HG03064 (cell line): ENCODE results near the gene TRPM8.

ENCODE experiments used
- ATAC-seq: cut with Tn5 transposase; IDR thresholded peaks from one replicate; pipeline ENCODE4 v1.9.1; 2021; ENCODE audit warnings: low read depth; ENCODE audit not compliant: unreplicated experiment

Gene TRPM8

DNA sequence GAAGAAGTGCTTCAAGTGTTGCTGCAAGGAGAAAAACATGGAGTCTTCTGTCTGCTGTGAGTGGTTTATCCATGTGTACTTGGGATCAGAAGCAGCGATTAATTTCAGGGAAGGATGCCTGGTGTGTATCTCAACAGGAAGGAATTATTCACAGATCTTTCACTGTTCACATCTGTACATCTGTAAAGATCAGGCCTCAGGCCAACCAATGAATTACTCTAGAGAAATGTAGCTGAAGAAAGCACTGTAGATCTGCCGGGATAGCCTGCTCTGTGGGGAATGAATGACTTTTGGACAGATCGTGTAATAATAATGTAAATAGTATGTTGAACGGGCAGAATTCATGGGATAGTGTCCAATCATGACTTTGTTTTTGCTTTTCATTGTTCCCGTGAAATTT is 79.3 kb downstream of the TRPM8 start:
- ATAC-seq = no peak

DNA sequence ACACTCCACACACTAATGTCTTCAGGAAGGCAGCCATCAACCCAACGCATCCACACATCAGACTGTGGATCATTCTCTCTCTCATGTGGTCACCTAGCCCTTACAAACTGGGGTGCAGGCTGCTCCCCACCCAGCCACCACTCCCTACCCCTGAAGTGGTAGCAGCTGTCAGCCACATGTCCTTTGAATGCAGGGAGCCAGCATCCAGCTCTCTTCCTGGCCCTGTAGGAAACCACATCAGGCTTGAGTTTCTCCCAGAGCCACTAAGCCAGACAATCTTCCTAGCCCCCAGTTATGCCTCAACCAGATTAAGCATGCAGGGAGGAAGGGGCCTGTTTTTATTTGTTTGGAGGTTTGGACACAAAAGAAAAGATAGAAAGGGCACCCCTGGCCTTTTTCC is 80.5 kb downstream of the TRPM8 start:
- ATAC-seq = no peak

GRCh38 chr2:233999182-233999581 is 82.0 kb downstream of the TRPM8 start:
- no peak for ATAC-seq

DNA sequence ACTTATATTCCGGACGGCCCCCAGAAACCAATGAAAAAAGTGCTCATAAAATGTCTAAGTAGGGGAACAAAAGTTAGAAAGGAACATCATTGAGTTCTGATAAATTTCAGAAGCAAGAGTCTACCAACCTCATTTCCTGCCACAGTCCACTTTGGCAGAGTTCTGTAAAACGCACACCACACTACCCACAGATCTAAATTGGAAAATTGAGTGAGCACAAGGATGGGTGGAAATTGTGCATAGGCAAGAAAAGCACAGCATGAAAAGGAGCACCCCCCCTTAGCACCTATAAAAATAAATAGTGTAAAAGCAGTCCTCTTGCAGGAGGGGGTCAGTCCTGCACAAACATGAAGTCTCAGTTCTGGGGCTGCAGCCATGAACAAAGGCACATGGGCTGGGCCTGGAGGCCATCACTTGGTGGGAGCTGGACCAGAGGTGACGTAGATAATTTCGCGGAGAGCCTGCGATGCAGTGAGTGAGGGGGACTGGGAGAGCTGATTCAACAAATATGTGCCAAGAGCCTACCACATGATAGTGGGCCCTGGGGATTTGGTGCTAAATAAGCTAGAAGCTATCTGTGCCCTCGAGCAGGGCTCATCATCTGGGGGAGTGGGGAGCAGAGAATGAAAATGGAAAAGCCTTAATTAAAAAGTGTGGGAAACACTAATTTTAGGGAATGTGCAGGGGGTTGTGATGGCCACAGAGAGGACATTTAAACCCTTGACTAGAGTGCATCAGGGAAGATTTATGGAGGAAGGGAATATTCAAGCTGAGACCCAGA is 84.4 kb downstream of the TRPM8 start:
- ATAC-seq = no peak

GRCh38 chr2:234002281-234002680 is 85.1 kb downstream of the TRPM8 start:
- ATAC-seq = no peak

- no peak for ATAC-seq
Observed at GRCh38 chr2:234003972-234004617, 86.9 kb downstream of the TRPM8 start.

- no peak for ATAC-seq
Observed at GRCh38 chr2:234005126-234005525, 88.0 kb downstream of the TRPM8 start.

DNA sequence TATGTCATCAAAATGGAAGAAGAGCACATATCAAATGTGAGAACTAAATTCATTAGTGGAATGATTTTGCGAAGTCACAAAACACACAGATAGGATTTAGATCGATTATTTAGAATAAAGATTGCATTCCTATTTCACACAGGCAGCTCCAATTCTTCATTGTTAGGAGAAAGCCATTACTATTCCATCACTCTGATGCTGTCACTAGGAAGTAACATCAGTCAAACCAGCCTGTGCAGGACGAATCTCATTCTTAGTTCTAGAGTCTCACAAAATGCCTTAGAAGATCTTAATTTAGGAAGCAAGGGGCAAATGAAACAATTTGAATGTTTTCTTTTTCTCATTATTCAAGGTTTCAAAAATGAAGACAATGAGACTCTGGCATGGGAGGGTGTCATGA is 89.3 kb downstream of the TRPM8 start:
- no peak for ATAC-seq

DNA sequence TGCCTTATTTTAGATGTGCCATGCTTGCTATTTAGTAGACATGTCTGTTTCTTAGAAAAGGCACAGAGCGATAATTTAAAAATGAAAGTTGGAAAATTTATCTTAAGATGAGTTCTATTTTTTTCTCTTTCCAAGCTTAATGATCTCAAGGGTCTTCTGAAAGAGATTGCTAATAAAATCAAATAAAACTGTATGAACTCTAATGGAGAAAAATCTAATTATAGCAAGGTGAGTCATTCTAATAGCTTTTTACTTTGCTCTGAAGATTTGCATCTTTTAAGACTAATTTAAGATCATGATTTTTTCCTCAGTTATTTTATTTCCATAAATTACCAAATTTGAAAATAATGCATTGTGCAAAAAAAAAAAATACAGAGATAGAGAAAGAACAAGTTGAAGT is 97.3 kb downstream of the TRPM8 start:
- no peak for ATAC-seq

DNA sequence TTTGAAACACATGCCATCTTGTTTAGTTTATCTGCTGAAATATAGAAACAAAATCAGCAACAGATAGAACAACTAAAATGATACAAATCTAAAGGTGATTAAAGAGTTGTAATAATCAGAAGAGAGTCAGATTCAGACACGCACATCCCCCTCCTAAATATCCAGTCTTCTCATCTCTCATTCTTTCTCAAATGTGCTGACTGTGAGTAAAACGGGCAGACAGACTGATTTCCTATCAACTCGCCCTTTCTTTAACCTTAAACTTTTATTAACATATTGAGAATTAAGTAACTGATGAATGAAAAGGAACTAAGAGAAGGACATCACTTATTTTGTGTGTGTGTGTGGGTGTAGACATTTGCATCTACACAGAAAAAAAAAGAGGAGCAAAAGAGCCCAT is 98.7 kb downstream of the TRPM8 start:
- no peak for ATAC-seq

DNA sequence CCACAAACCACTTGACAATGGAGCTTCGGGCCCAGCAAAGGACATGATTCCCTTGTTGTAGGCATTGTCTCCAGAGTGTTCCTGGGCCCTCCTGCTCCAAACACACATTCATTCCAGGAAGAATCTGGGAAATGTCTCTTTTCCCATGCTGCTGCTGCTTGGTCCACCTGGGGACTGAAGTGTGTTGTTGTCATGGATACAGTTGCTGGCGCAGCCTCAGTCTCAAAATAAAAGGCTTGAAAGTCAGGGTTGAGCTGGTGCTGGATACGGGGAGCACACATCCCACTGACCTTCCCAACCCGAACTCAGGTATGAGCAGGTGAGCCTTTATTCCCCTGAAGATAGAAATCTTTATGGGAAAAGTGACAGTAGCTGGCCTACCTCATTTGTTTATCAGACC is 102.7 kb downstream of the TRPM8 start:
- ATAC-seq = no peak

DNA sequence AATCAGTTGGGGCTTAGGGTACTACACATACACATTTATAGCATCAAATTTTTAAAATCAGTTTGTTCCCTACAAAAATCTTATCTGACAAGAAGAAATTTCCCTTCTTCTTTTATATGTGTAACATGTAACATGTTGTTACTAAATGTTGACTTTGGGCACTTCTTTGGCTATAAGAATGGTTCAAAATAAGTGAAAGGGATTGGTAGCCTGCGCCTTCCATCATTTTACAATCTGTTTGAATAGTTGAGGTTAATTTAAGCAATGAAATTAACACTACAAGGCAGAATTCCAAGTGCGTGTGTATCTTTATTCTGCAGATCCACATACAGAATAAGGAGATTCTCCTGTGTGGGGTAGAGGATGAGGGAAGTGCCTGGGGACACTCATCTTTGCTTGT is 103.2 kb downstream of the TRPM8 start:
- no peak for ATAC-seq

- no peak for ATAC-seq
Observed at GRCh38 chr2:234022424-234022823, 105.3 kb downstream of the TRPM8 start.

GRCh38 chr2:234024304-234024703 is 107.1 kb downstream of the TRPM8 start:
- ATAC-seq = no peak

DNA sequence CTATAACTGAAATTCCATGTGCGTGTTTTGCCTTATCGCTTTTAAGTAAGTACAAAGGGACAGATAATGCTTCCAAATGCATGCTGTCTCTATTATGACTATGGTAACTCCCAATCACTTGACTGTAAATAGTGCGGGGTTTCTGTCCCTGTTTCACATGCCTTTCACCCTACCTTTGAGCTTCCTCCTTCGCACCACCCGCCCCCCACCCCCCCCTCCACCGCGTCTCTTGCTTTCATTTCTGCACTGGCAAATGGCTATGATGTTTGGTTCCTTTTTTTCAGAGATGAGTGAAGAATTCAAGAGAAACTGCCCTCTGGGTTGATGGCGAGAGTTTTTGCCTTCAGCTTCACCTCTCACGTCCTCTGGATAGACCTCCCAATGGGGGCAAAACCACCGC is 108.3 kb downstream of the TRPM8 start:
- no peak for ATAC-seq

DNA sequence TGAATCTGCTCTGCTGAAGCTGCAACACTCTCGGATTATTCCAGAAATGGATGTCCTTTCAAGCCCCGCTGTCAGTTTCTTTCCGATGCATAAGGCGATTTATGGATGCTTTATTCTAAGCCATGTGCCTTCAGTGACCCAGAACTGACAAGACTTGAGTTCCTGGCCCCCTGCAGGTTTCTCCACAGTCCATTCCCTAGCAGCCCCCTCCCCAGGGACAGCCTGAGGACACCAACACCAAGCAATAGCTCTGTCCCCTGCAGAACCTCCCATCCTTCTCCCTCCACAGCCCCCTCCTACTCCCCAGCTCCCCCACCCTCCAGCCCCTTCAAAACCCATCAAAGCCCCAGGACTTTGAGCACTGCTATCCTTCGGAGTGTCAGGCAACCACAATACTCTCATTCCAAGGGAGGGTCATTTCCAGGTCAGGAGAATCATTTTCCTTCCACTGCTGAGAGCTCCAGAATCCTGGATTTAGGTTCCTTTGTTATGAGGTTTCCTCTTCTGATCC is 108.8 kb downstream of the TRPM8 start:
- no peak for ATAC-seq

- ATAC-seq = no peak
Observed at GRCh38 chr2:234026693-234027254, 109.6 kb downstream of the TRPM8 start.

GRCh38 chr2:234027641-234028040 is 110.5 kb downstream of the TRPM8 start:
- no peak for ATAC-seq

DNA sequence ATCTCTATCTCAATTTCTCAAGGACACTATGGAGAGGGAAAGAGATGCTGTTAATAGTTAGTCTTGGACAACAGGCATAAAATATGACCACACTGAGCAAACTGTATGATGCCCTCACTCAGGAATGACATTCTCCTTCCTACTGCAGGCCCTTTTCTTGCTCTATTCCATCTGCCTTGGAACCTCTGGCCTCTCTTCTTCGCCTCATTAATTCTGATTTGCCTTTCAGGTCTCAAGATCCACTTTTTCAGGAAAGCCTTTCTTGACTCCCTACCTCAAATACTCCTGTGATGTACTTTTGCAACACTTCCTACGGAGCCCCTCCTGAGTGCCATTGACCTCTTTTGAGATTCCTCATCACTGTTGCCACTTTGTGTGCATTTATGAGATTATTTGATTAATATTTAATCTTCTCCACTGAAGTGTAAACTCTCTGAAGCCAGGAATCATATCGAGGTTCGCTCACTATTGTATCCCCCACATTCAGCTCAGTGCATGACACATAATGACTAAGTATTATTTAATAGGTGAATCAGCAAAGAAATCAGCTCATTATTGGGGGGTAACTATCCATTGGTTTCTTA is 112.1 kb downstream of the TRPM8 start:
- no peak for ATAC-seq

DNA sequence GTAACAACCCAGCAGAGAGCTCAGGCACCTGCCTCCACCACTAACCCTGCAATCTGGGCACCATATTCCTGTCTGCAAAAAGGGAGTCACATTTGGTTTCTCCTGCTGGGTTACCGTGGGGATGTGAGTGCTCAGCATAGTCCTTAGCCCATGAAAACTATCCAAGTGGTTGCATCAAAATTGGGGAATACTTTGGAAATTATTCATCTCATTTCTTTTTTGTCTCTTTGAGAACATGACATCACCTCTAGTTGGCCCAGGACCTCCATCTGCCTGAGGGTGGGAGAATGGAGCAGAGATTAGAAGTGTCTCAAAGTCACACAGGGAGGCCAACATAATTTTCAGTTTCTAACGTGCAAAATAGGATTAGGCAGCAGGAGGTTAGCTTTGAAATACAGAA is 114.0 kb downstream of the TRPM8 start:
- no peak for ATAC-seq

DNA sequence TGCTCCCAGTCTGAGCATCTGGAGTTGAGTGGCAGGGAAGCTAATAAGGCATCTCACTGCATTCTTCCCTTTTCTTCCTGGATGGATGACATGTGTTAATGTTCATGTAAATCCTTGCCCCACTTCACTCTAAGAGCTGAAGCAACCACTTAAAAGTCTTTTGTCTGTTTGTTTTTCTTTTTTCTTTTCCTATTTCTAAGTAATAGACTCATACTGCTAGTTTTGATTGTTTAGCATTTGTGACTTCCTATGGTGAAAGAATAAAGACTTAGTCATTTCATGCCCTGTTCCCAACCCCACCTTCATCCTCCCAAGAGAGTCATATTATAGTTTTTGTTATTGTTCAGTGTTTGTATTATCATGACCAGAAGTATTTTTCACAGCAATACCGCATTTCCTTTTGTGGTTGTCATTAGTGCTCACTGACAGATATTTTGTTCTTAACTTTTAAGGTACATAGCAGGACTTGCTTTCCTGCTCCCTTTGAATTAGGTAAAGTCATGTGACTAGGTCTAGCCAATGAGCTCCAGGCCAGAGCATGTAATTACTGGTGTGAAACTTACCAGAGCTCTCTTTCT is 115.2 kb downstream of the TRPM8 start:
- no peak for ATAC-seq
